Body of pancreas (tissue), 4 donors: Measurements from ENCODE around the gene MICU1. TPM values are rescaled to one million over a fixed set of nuclear protein-coding genes. Genes with fewer than 3 reads are reported as not detected.
"Not testable (repeated sequence)": the region's sequence is repeated elsewhere in the genome, so short reads cannot be mapped to it uniquely, and the experiment has no call there.

Experiments
- ATAC-seq: fragments of 150-250 bp; one replicate; pipeline ENCODE4 v1.9.1; 2016
- DNase-seq, 4 donors: peaks; one replicate each; pipeline ENCODE4 v3.0.0-alpha.2; 2019
- H3K27ac ChIP-seq, 4 donors: fragments of 200-600 bp; sonication (generic); 1 replicate in 3 of 4; 2 replicates in 1 of 4; pipeline versions ENCODE4 v1.5.1 to v1.6.1; 2016 to 2019; ENCODE audit warnings: mild to moderate bottlenecking in 1 of 4, mixed read lengths in 1 of 4, moderate library complexity in 1 of 4
- H3K27me3 ChIP-seq, 2 donors: fragments of 200-600 bp; sonication (generic); one replicate each; pipeline ENCODE4 v1.6.0; 2016; ENCODE audit warnings: mild to moderate bottlenecking in 1 of 2
- H3K36me3 ChIP-seq, 2 donors: fragments of 200-600 bp; sonication (generic); replicated peaks in 1 of 2; 2 replicates each; pipeline ENCODE4 v1.5.1; 2016; ENCODE audit warnings: low read depth in 2 of 2; ENCODE audit not compliant: insufficient read depth in 1 of 2
- H3K4me1 ChIP-seq: fragments of 200-600 bp; sonication (generic); one replicate; pipeline ENCODE4 v1.6.0; 2016
- H3K4me3 ChIP-seq, 2 donors: fragments of 200-600 bp; sonication (generic); 1 replicate in 1 of 2; 2 replicates in 1 of 2; pipeline ENCODE4 v1.5.1; 2016 to 2019
- H3K9me3 ChIP-seq, 3 donors: fragments of 200-600 bp; sonication (generic); 1 replicate in 2 of 3; 2 replicates in 1 of 3; pipeline ENCODE4 v1.5.1; 2016
- POLR2A ChIP-seq, 3 donors: fragments of 450-650 bp; IDR thresholded peaks; one replicate each; pipeline ENCODE4 v1.6.1; 2016; ENCODE audit warnings: antibody characterized with exemption in 3 of 3, mild to moderate bottlenecking in 2 of 3
- WGBS, 2 donors: methylation state at CpG; one replicate each; pipeline ENCODE4 v1.1.5; 2017; 5-methylcytosine and 5-hydroxymethylcytosine counted together
- intact Hi-C: fragments of 100-400 bp; cut with DNase I; formaldehyde crosslinking; loops from one replicate; pipeline ENCODE4 v1.15.1; 2023
- total RNA-seq, 2 donors: library from RNA; depleted of rRNA; stranded (reverse); fragments of >200 nt; gene quantifications; one replicate each; pipeline ENCODE4 v1.1.0, GENCODE V29; 2016
- TF ChIP-seq, protein P1 (sequence below), 7 experiments: fragments of 450-650 bp in 4 of 7; fragments of 200-600 bp in 3 of 7; sonication (generic) in 3 of 7; IDR thresholded peaks; one replicate each; pipeline ENCODE4 v1.5.1; 2016 to 2019; ENCODE audit warnings: antibody characterized with exemption in 7 of 7

Gene MICU1
- total RNA-seq, 2 donors from 2014 or later = 14.0 to 23.1 TPM

GRCh38 chr10:72414642-72415041, 211.2 kb downstream of the MICU1 start:
- H3K27me3 ChIP-seq = no peaks in the 10 kb centered on the region
- WGBS, 2 donors = 90 to 96% methylated on average over 3 of the region's 3 CpGs
- no peak overlapping the region for H3K4me3 ChIP-seq
- H3K4me1 ChIP-seq = no peaks in the 10 kb centered on the region
- DNase-seq (no peak), ATAC-seq (no peak)
- H3K9me3 ChIP-seq = no peaks in the 10 kb centered on the region
- no peaks in the 10 kb centered on the region for H3K36me3 ChIP-seq
- no peak for TF ChIP-seq POLR2A (IDR thresholded peaks at IDR 0.05)
- TF ChIP-seq, protein P1, sequence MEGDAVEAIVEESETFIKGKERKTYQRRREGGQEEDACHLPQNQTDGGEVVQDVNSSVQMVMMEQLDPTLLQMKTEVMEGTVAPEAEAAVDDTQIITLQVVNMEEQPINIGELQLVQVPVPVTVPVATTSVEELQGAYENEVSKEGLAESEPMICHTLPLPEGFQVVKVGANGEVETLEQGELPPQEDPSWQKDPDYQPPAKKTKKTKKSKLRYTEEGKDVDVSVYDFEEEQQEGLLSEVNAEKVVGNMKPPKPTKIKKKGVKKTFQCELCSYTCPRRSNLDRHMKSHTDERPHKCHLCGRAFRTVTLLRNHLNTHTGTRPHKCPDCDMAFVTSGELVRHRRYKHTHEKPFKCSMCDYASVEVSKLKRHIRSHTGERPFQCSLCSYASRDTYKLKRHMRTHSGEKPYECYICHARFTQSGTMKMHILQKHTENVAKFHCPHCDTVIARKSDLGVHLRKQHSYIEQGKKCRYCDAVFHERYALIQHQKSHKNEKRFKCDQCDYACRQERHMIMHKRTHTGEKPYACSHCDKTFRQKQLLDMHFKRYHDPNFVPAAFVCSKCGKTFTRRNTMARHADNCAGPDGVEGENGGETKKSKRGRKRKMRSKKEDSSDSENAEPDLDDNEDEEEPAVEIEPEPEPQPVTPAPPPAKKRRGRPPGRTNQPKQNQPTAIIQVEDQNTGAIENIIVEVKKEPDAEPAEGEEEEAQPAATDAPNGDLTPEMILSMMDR (IDR thresholded peaks at IDR 0.05) = no peak
- intact Hi-C loops = no loop called here
- H3K27ac ChIP-seq = no peak overlapping the region

GRCh38 chr10:72409167-72409566, 216.7 kb downstream of the MICU1 start:
- no peaks in the 10 kb centered on the region for H3K36me3 ChIP-seq
- no peak overlapping the region for H3K4me3 ChIP-seq
- H3K4me1 ChIP-seq = no peaks in the 10 kb centered on the region
- TF ChIP-seq, protein P1 (IDR thresholded peaks at IDR 0.05) = no peak
- TF ChIP-seq POLR2A (IDR thresholded peaks at IDR 0.05) = no peak
- WGBS, 2 donors = 71 to 93% methylated on average over 1 of the region's 1 CpG
- H3K27ac ChIP-seq = no peak overlapping the region
- DNase-seq (no peak), ATAC-seq (no peak)
- no peaks in the 10 kb centered on the region for H3K9me3 ChIP-seq
- H3K27me3 ChIP-seq = no peaks in the 10 kb centered on the region
- intact Hi-C loops = no loop called here

GRCh38 chr10:72407927-72408600, 217.8 kb downstream of the MICU1 start:
- H3K4me1 ChIP-seq = no peaks in the 10 kb centered on the region
- no peak overlapping the region for H3K27ac ChIP-seq
- WGBS, 2 donors = 79 to 82% methylated on average over 7 of the region's 7 CpGs
- intact Hi-C loops = no loop called here
- no peaks in the 10 kb centered on the region for H3K9me3 ChIP-seq
- no peak for DNase-seq
- no peak for TF ChIP-seq POLR2A (IDR thresholded peaks at IDR 0.05)
- TF ChIP-seq, protein P1 (IDR thresholded peaks at IDR 0.05) = no peak
- ATAC-seq = no peak
- H3K27me3 ChIP-seq = no peaks in the 10 kb centered on the region
- no peak overlapping the region for H3K4me3 ChIP-seq
- H3K36me3 ChIP-seq = no peaks in the 10 kb centered on the region

DNA sequence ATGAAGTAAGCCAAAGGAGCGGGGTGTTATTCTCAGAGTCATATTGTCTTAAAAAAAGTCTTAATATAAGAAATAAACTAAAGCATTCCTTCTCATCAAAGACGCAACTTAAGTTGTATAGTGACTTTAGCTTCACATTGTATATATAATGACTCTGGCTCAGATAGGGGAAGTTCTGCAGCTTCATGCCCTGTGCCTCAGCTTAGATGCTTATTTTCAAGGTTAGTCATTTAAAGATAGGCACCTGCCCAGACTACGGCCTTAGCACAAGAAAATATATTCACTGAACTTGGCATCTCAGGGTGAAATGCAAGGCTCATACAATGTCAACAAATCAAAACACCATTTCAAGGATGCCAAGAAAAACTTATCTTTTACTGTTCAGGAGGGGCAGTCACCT, 218.4 kb downstream of the MICU1 start:
- no peaks in the 10 kb centered on the region for H3K9me3 ChIP-seq
- no peak overlapping the region for H3K4me3 ChIP-seq
- TF ChIP-seq POLR2A (IDR thresholded peaks at IDR 0.05) = no peak
- TF ChIP-seq, protein P1 (IDR thresholded peaks at IDR 0.05) = no peak

DNA sequence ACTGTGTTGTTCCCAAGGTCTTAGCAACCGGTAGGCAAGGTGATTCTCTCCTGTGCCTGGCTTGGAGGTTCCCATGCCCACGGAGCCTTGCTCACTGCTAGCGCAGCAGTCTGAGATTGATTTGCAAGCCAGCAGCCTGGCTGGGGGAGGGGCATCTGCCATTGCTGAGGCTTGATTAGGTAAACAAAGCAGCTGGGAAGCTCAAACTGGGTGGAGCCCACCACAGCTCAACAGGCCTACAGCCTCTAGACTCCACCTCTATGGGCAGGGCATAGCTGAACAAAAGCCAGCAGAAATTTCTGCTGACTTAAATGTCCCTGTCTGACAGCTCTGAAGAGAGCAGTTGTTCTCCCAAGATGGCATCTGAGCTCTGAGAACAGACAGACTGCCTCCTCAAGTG, 230.3 kb downstream of the MICU1 start:
- H3K27me3 ChIP-seq, H3K27ac ChIP-seq, H3K9me3 ChIP-seq, H3K4me1 ChIP-seq, H3K36me3 ChIP-seq, intact Hi-C loops, DNase-seq, ATAC-seq, H3K4me3 ChIP-seq: not testable (repeated sequence)
- WGBS, 2 donors = 84% methylated on average over 3 of the region's 3 CpGs; no CpG with 5 or more reads in 1 of the 2 donors

More for the DNA sequence above, 218.4 kb downstream of the MICU1 start:
- intact Hi-C loops = no loop called here
- no peak overlapping the region for H3K27ac ChIP-seq
- DNase-seq (no peak), ATAC-seq (no peak)
- WGBS, 2 donors = 68 to 73% methylated on average over 3 of the region's 3 CpGs
- no peaks in the 10 kb centered on the region for H3K27me3 ChIP-seq
- no peaks in the 10 kb centered on the region for H3K4me1 ChIP-seq
- H3K36me3 ChIP-seq = no peaks in the 10 kb centered on the region
